ENCODE measurements around the gene STMN3. TPM values are rescaled to one million over a fixed set of nuclear protein-coding genes. Genes with fewer than 3 reads are reported as not detected.

Gene STMN3
- total RNA-seq, 1 donor from 2014 or later = 4.6 TPM

GRCh38 chr20:63667858-63668257 lies 14.6 kb upstream of the STMN3 start:
- Histone ChIP-seq H3K36me3 (peaks cover 57% of the 10 kb centered on the region), H3K27me3 (ENCODE audit: low read depth) (no peaks in the 10 kb centered on the region), H3K9me3 (replicated peaks) (no peaks in the 10 kb centered on the region), H3K4me1 (no peaks in the 10 kb centered on the region), H3K4me3 (no peak overlapping the region), H3K27ac (replicated peaks) (no peak overlapping the region)
- intact Hi-C loops (cut with micrococcal nuclease) = no loop called here
- TF ChIP-seq CTCF (IDR thresholded peaks at IDR 0.05; ENCODE audit: borderline replicate concordance) = no peak
- DNase-seq = no peak

GRCh38 chr20:63665708-63666107 lies 12.5 kb upstream of the STMN3 start:
- Histone ChIP-seq H3K4me3 (no peak overlapping the region), H3K4me1 (no peaks in the 10 kb centered on the region), H3K36me3 (peaks cover 72% of the 10 kb centered on the region), H3K27me3 (ENCODE audit: low read depth) (no peaks in the 10 kb centered on the region), H3K9me3 (replicated peaks) (no peaks in the 10 kb centered on the region), H3K27ac (replicated peaks) (no peak overlapping the region)
- intact Hi-C loops (cut with micrococcal nuclease) = no loop called here
- no peak for TF ChIP-seq CTCF (IDR thresholded peaks at IDR 0.05; ENCODE audit: borderline replicate concordance)
- no peak for DNase-seq

GRCh38 chr20:63664861-63665594 lies 11.8 kb upstream of the STMN3 start:
- Histone ChIP-seq H3K36me3 (peaks cover 72% of the 10 kb centered on the region), H3K4me1 (no peaks in the 10 kb centered on the region), H3K9me3 (replicated peaks) (no peaks in the 10 kb centered on the region), H3K27me3 (ENCODE audit: low read depth) (no peaks in the 10 kb centered on the region), H3K4me3 (no peak overlapping the region), H3K27ac (replicated peaks) (no peak overlapping the region)
- intact Hi-C loops (cut with micrococcal nuclease) = no loop called here
- DNase-seq = no peak
- no peak for TF ChIP-seq CTCF (IDR thresholded peaks at IDR 0.05; ENCODE audit: borderline replicate concordance)

GRCh38 chr20:63664143-63664851 lies 11.1 kb upstream of the STMN3 start:
- intact Hi-C loops (cut with micrococcal nuclease) = no loop called here
- H3K4me3 ChIP-seq = no peak overlapping the region
- peaks cover 71% of the 10 kb centered on the region for H3K36me3 ChIP-seq
- no peak for DNase-seq
- peaks cover 5% of the 10 kb centered on the region for H3K4me1 ChIP-seq
- H3K27ac ChIP-seq (replicated peaks) = no peak overlapping the region
- no peaks in the 10 kb centered on the region for H3K9me3 ChIP-seq (replicated peaks)
- TF ChIP-seq CTCF (IDR thresholded peaks at IDR 0.05; ENCODE audit: borderline replicate concordance) = no peak
- H3K27me3 ChIP-seq (ENCODE audit: low read depth) = no peaks in the 10 kb centered on the region

- no peak overlapping the region for H3K27ac ChIP-seq (replicated peaks)
- no peak for DNase-seq
- H3K9me3 ChIP-seq (replicated peaks) = no peaks in the 10 kb centered on the region
- H3K4me3 ChIP-seq = no peak overlapping the region
- peaks cover 11% of the 10 kb centered on the region for H3K4me1 ChIP-seq
- TF ChIP-seq CTCF (IDR thresholded peaks at IDR 0.05; ENCODE audit: borderline replicate concordance) = no peak
- no peaks in the 10 kb centered on the region for H3K27me3 ChIP-seq (ENCODE audit: low read depth)
- intact Hi-C loops (cut with micrococcal nuclease) = no loop called here
- H3K36me3 ChIP-seq = peaks cover 63% of the 10 kb centered on the region
Observed at GRCh38 chr20:63663332-63664066, 10.3 kb upstream of the STMN3 start.

Measured in left ventricle myocardium inferior (tissue), 1 donor.